ENCODE results near the gene AHDC1. TPM values are rescaled to one million over a fixed set of nuclear protein-coding genes. Genes with fewer than 3 reads are reported as not detected.

AHDC1 gene
- total RNA-seq, 1 experiment from 2014 or later = 18.4 TPM

DNA sequence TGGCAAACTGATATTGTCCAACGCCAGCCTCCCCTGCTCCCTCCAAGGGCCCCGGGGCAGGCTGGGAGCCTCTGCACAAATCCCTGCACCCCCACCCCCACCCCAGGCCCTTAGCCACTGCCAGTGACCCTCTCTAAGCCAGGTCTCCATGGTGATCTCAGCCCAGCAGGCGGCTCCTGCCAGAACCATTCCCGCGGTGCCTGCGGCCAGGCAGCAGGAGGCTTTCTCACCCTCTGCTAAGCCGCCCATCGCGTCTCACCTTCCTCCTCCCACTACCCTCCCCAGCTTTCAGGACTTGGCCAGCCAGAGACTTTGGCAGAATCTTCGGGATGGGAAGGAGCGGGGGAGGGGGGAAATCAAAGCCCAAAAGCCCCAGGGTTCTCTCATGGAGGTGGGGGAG lies 67.2 kb downstream of the AHDC1 start:
- intact Hi-C loops (cut with micrococcal nuclease) = no loop called here
- Mint-ChIP-seq H3K27ac (ENCODE audit: low read depth, unreplicated experiment) (no peak overlapping the region), H3K9me3 (ENCODE audit: unreplicated experiment) (no peaks in the 10 kb centered on the region), H3K4me3 (ENCODE audit: unreplicated experiment) (no peak overlapping the region), H3K4me1 (ENCODE audit: insufficient read depth, unreplicated experiment) (peaks cover 30% of the 10 kb centered on the region), H3K36me3 (ENCODE audit: insufficient read depth, unreplicated experiment) (peaks cover 61% of the 10 kb centered on the region), H3K27me3 (ENCODE audit: insufficient read depth, unreplicated experiment) (no peaks in the 10 kb centered on the region)
- CTCF ChIA-PET = interaction anchor here (1.0 to 1.4 kb wide), 2 partner anchors 20 to 72 kb away, joined by 3 to 5 read pairs; no protein-coding TSS in a partner anchor
- peak; percentile 64 for DNase-seq (ENCODE audit: unreplicated experiment)
- BruUV-seq (replicated peaks) = no TSS peak
- POLR2A ChIA-PET = interaction anchor here (0.6 to 9.1 kb wide), 5 partner anchors 12 to 436 kb away, joined by 3 to 78 read pairs (median 4); partner anchors contain the start of gene WASF2
- TF ChIP-seq, protein P1, sequence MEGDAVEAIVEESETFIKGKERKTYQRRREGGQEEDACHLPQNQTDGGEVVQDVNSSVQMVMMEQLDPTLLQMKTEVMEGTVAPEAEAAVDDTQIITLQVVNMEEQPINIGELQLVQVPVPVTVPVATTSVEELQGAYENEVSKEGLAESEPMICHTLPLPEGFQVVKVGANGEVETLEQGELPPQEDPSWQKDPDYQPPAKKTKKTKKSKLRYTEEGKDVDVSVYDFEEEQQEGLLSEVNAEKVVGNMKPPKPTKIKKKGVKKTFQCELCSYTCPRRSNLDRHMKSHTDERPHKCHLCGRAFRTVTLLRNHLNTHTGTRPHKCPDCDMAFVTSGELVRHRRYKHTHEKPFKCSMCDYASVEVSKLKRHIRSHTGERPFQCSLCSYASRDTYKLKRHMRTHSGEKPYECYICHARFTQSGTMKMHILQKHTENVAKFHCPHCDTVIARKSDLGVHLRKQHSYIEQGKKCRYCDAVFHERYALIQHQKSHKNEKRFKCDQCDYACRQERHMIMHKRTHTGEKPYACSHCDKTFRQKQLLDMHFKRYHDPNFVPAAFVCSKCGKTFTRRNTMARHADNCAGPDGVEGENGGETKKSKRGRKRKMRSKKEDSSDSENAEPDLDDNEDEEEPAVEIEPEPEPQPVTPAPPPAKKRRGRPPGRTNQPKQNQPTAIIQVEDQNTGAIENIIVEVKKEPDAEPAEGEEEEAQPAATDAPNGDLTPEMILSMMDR (IDR thresholded peaks at IDR 0.05; ENCODE audit: unreplicated experiment) = no peak

DNA sequence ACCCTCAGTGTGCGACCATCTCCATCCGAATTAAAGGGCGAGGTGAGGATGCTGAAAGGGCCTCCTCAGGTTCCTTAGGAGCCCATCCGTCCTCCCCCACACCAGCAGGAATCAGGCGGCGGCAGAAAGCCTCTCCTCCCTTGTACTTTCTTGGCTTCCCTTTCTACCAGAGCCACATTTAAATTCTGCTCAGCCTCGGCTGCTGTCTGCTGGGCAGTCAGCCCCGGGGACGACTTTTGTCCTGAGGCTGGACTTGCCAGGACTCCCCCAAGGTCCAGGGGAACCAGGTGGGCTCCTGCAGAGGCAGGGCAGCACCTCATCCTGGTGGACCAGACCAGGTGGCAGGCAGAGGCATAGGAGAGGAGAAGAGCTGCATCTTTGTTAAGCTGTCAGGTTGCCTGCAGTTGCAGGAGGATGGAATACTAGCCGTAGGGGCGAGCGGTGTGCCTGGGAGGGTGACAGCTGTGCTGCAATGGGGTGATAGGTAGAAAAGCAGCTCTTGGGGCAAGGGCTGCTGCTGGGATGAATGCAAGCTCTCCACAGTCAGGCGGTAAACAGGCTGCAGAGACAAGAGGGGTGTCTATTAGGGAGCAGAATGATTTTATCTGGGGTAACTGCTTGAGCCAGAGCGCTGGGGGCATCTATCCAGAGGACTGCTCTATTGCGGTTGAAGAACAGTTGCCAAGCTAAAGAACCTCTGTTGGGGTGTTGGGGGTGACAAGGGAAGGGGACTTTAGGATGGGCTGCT lies 67.8 kb downstream of the AHDC1 start:
- DNase-seq (ENCODE audit: unreplicated experiment) = no peak
- H3K27ac Mint-ChIP-seq (ENCODE audit: low read depth, unreplicated experiment) = no peak overlapping the region
- H3K4me1 Mint-ChIP-seq (ENCODE audit: insufficient read depth, unreplicated experiment) = peaks cover 31% of the 10 kb centered on the region
- TF ChIP-seq, protein P1 (IDR thresholded peaks at IDR 0.05; ENCODE audit: unreplicated experiment) = no peak
- peaks cover 64% of the 10 kb centered on the region for H3K36me3 Mint-ChIP-seq (ENCODE audit: insufficient read depth, unreplicated experiment)
- BruUV-seq (replicated peaks) = no TSS peak
- intact Hi-C loops (cut with micrococcal nuclease) = no loop called here
- POLR2A ChIA-PET = interaction anchor here (0.6 to 9.1 kb wide), 7 partner anchors 11 to 216 kb away, joined by 3 to 78 read pairs (median 3); partner anchors contain the start of gene WASF2
- H3K9me3 Mint-ChIP-seq (ENCODE audit: unreplicated experiment) = no peaks in the 10 kb centered on the region
- CTCF ChIA-PET = interaction anchor here (0.7 to 1.4 kb wide), 5 partner anchors 20 to 90 kb away, joined by 3 to 5 read pairs (median 3); no protein-coding TSS in a partner anchor
- no peak overlapping the region for H3K4me3 Mint-ChIP-seq (ENCODE audit: unreplicated experiment)
- H3K27me3 Mint-ChIP-seq (ENCODE audit: insufficient read depth, unreplicated experiment) = no peaks in the 10 kb centered on the region

DNA sequence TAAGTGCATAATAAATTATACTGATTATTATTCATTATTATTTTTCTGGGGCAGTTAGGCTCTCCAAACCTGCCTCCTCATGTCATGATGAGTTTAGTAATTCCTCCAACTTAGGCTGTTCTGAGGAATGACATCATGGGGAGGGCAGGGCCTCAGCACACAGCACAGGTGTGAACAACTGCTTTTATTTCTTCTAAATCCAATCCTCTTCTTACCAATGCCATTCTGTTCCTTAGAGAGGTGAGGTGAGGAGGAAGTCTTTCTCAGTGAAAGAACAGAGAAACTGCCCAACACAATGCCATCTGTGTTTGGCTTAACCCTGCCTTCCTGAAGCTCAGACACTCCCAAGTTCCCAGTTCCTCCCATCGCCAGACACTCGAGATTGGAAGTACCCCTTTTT lies 68.6 kb downstream of the AHDC1 start:
- DNase-seq (ENCODE audit: unreplicated experiment) = no peak
- Mint-ChIP-seq H3K27me3 (ENCODE audit: insufficient read depth, unreplicated experiment) (no peaks in the 10 kb centered on the region), H3K27ac (ENCODE audit: low read depth, unreplicated experiment) (no peak overlapping the region), H3K4me3 (ENCODE audit: unreplicated experiment) (no peak overlapping the region), H3K4me1 (ENCODE audit: insufficient read depth, unreplicated experiment) (peaks cover 26% of the 10 kb centered on the region), H3K9me3 (ENCODE audit: unreplicated experiment) (no peaks in the 10 kb centered on the region), H3K36me3 (ENCODE audit: insufficient read depth, unreplicated experiment) (peaks cover 64% of the 10 kb centered on the region)
- intact Hi-C loops (cut with micrococcal nuclease) = no loop called here
- TF ChIP-seq, protein P1 (IDR thresholded peaks at IDR 0.05; ENCODE audit: unreplicated experiment) = no peak
- ChIA-PET POLR2A (interaction anchor here (1.3 to 9.1 kb wide), 3 partner anchors 11 to 46 kb away, joined by 3 to 78 read pairs (median 11); partner anchors contain the start of gene WASF2), CTCF (interaction anchor here (0.7 to 1.4 kb wide), 3 partner anchors 21 to 73 kb away, joined by 3 to 5 read pairs (median 3); no protein-coding TSS in a partner anchor)
- no TSS peak for BruUV-seq (replicated peaks)

DNA sequence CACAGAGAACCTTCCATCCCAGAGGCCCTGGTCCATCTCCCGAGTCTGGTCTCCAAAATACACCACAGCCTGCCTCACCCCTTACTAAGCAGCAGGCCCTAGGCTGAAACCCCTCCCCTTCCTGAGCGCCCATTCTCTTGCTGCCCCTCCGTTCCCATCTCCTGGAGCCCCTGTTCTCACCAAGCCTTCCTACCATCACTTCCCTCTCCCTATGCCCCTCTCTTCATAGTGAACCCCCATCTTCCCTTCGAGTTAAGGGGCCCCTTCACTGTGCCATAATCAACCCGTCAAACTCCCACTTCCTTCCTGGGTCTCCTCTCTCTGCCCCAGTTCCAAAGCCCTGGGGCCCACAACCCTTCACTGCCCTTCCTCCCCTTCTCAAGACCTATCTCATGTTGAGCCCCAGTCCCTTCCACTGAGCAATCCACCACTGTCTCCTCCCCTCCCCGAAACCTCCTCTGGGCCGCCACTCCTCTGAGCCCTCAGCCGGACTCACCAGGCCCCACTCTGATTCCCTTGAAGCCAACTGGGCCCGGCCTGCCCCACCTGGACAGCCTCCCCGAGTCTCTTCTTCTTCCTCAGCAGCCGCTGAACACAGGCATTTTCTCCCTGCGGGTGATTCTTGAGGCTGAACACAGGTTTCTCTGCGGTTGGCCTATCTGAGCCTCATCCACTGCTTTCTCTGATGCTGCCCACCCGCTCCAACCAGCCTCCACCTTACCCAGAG lies 71.8 kb downstream of the AHDC1 start:
- no TSS peak for BruUV-seq (replicated peaks)
- POLR2A ChIA-PET = interaction anchor here (1.3 kb wide), 1 partner anchor 11 kb away, joined by 3 read pairs; no protein-coding TSS in a partner anchor
- H3K9me3 Mint-ChIP-seq (ENCODE audit: unreplicated experiment) = no peaks in the 10 kb centered on the region
- intact Hi-C loops (cut with micrococcal nuclease) = no loop called here
- peaks cover 58% of the 10 kb centered on the region for H3K36me3 Mint-ChIP-seq (ENCODE audit: insufficient read depth, unreplicated experiment)
- DNase-seq (ENCODE audit: unreplicated experiment) = no peak
- TF ChIP-seq, protein P1 (IDR thresholded peaks at IDR 0.05; ENCODE audit: unreplicated experiment) = no peak
- H3K27me3 Mint-ChIP-seq (ENCODE audit: insufficient read depth, unreplicated experiment) = no peaks in the 10 kb centered on the region
- CTCF ChIA-PET = no interaction called here
- H3K4me3 Mint-ChIP-seq (ENCODE audit: unreplicated experiment) = no peak overlapping the region
- peak overlapping the region; percentile 66 for H3K27ac Mint-ChIP-seq (ENCODE audit: low read depth, unreplicated experiment)
- H3K4me1 Mint-ChIP-seq (ENCODE audit: insufficient read depth, unreplicated experiment) = peaks cover 34% of the 10 kb centered on the region

All from MCF 10A (cell line).